ENCODE data around the gene SLX1B.
"Not testable (repeated sequence)": the region's sequence is repeated elsewhere in the genome, so short reads cannot be mapped to it uniquely, and the experiment has no call there.

The SLX1B gene

DNA sequence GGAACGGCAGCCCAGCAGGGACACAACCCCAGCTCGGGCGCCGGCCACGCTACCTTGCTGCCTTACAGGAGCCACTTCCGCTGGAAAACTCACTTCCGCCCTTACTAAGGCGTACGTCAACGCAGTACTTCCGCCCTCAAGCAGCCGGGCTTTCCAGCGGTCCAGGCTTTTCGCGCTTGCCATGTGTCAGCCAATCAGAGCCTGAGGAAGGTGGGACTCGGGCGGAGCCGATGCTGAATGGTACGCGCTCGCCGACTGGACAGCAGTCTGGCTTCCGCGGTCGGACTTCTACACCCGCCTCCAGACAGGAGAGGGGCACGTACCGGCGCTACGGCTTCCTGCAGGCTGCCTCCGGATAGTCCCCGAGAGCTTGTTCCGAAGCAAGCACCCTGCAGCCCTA lies at the start of gene SLX1B, which contains the start of gene BOLA2:
TSS of gene SLX1B (plus strand) at position 265 of the 400 bp plus-strand sequence.
TSS of gene BOLA2 (minus strand) at position 83 of the 400 bp plus-strand sequence. CDS start 98 bp downstream, outside the sequence.
- DNase-seq (ENCODE audit: low read depth, low spot score) = not testable (repeated sequence)

DNA sequence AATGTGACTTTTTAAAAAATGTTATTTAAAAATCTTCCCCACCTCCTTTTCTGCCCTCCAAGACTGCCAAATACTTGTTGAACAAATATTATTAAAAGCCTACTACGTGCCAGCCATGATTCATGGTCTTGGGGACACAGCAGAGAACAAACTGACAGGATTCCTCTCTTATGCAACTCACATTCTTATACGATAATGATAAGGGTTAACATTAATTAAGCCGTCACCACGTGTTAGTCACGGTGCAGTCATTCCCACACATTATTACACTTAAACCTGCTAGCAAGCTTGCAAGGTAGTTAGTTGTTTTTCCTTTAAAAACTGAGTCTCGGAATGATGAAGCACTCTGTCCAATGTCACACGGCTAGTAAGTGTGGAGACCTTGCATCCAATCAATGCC lies 49.1 kb upstream of the SLX1B start:
- not testable (repeated sequence) for DNase-seq (ENCODE audit: low read depth, low spot score)

DNA sequence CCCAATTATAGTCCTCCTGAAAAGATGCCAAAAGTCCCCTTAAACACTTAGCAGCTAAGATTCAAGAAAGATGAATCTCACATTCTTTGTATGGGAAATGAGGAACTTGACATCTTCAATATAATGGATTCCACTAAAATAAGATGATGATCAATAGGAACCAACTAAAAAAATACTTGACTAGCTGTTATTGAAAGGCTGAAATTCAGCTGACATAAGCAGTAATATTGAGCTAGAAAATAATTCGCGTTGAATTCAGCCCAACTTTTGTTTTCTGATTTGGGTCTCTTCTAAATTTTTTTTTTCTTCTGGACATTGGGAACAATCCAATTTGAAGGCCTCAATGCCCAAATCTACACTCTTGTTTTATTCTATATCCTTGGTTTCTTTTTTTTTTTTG lies 30.7 kb upstream of the SLX1B start:
- DNase-seq (ENCODE audit: low read depth, low spot score) = not testable (repeated sequence)

DNA sequence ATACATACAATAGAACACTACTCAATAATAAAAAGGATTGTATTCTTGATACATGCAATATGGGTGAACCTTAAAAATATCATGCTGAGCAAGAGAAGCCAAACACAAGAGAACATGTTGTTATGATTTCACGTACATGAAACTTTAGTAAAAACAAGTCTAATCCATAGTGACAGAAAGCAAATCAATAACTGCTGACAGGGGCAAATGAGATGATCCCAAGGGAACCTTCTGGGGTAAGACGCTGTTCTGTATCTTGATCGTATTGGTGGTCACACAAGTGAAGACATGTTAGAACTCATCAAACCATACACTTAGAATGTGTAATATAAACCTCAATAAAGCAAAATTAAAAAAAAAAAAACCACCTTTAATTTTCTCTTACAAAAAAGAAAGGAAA lies 28.9 kb upstream of the SLX1B start:
- not testable (repeated sequence) for DNase-seq (ENCODE audit: low read depth, low spot score)

DNA sequence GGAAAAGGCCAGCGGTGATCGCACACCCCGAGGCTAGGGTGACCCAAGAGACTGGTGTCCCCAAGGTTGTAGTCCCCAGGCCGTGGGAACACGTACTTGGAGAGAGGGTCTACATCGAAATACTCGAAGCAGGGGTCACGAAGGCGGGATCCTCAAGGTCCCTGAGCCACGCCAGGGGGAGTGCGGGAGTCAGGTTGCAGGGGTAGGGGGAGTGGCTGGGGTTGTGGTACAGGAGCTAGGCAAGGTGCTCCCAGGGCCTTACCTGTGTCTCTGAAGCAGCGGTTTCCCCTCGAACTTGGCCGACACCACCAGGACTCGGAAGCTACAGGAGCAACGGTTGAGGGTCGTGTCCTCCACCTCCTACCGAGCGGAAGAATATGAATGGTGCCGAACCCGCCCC lies 579 bp upstream of the SLX1B start:
- not testable (repeated sequence) for DNase-seq (ENCODE audit: low read depth, low spot score)

DNA sequence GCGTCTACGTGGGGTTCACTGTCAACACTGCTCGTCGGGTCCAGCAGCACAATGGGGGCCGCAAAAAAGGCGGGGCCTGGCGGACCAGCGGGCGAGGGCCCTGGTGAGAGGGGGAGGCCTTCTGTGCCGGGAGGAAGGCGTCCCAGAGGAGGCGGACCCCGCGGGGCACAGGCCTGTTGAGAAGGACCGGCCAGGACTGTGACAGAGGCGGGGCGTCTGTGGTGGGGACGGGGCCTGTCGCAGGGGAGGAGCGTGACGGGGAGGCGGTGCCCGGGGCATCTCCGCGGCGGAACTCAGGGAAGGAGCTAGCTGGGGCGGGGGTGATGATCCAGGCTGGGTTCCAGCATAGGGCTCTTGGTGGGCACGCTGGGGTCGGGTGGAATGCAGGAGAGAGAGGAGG lies 495 bp downstream of the SLX1B start:
- DNase-seq (ENCODE audit: low read depth, low spot score) = not testable (repeated sequence)

DNA sequence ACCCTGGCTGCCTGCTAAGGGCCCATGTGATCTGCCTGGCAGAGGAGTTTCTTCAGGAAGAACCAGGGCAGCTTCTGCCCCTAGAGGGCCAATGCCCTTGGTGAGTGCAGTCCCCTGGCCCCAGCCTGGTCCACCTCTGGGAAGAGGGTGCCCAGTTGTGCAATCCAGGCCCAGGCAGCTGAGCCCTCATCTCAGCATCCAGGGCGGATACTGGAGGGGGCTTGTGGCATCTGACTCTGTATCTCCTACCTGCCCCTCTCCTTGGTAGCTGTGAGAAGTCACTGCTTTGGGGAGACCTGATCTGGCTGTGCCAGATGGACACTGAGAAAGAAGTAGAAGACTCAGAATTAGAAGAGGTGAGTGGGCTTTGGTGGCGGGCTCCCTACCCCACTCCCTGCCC lies 3.3 kb downstream of the SLX1B start:
- DNase-seq (ENCODE audit: low read depth, low spot score) = not testable (repeated sequence)

DNA sequence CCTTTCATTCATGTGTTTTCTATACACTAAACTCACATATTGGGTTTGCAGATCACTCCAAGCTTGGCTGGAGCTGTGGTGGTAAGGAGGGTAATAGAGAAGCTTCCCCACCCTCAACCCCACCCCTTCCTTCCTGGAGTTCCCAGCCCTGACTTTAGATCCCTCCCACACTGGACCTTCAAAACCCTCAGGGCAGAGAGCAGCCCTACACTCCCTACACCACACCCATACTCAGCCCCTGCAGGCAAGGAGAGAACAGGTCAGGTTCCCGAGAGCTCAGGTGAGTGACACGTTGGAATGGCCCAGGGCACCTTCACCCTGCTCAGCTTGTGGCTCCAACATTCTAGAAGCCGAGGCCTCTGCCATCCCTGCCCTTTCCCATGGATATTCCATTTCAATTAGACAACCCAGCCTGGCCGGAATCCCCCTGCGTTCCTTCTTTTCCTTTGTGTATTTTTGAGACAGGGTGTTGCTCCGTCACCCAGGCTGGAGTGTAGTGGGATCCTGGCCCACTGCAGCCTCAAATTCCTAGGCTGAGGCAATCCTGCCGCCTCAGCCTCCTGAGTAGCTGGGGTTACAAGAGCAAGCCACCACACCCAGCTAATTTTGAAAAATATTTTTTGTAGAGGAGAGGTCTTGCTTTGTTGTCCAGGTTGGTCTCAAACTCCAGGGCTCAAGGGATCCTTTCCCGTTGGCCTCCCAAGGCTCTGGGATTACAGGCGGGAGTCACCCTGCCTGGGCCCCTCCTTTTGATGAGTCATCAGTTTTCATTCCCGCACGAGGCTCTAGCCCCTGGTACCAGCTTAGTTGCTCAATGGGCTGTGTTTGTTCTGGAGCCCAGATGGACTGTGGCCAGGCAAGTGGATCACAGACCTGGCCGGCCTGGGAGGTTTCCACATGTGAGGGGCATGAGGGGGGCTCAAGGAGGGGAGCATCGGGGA lies 5.6 kb downstream of the SLX1B start, which contains the start of gene SULT1A4:
TSS of gene SULT1A4 (plus strand) at position 208 of the 941 bp plus-strand sequence. CDS start 1,473 bp downstream, outside the sequence.
- not testable (repeated sequence) for DNase-seq (ENCODE audit: low read depth, low spot score)

DNA sequence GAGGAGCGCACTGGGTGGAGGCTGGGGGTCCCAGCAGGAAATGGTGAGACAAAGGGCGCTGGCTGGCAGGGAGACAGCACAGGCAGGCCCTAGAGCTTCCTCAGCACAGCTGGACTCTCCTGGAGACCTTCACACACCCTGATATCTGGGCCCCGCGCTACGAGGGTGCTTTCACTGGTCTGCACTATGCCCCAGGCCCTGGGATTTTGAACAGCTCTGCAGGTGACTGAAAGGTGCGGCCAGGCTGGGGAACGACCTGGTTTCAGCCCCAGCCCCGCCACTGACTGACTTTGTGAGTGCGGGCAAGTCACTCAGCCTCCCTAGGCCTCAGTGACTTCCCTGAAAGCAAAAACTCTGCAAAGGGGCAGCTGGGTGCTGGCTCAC lies 6.3 kb downstream of the SLX1B start:
- DNase-seq (ENCODE audit: low read depth, low spot score) = not testable (repeated sequence)

DNA sequence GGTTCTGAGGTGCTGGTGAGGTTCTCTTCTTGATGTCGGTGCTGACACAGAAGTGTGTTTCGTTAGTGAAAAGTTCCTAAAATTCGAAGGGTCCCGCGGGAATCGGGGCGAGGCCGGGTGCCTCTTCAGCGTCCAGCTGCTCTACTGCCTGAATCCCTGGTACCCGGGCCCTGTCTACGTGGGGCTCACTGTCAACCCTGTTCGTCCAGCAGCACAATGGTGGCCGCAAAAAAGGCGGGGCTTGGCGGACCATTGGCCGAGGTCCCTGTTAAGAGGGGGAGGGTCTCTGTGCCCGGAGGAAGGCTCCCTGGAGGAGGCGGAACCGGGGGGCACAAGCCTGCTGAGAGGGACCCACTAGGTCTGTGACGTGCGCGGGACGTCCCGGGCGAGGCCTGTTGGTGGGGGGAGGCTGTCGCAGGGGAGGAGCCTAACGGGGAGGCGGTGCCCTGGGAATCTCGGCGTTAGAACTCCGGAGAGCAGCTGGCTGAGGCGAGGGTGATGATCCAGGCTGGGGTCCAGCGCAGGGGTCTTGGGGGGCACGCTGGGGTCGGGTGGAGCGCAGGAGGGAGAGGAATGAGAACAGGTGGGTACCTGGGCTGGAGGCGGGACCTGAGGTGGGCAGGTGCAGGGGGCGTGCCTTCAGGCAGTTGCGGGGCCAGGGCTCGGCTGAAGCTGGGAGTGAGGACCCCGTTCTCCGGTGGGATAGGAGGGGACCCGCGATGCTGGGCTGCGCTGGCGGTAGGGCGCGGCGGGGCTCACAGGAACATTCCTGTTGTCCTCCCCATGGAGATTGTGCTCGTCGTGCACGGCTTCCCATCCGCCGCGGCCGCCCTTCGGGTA lies 11.9 kb downstream of the SLX1B start:
- not testable (repeated sequence) for DNase-seq (ENCODE audit: low read depth, low spot score)

DNA sequence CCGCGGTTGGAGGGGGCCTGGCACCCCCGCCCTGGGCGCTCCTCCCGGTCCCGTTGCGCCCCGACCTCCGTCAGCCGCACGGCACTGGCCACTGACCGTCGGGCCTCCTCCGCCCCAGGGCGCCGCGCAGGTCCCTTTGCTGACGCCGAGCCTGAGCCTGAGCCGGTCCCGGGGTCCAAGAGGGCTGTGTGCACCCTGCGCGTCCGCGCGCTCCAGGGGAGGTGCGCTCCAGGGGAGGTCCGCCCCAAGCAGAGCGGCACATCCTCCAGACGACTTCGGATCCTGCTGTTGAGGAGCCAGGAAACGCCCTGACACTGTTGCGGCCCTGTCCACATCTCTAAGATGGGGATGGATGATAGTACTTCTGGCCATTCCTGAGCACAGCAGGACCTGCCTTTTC lies 12.6 kb downstream of the SLX1B start:
- DNase-seq (ENCODE audit: low read depth, low spot score) = not testable (repeated sequence)

DNA sequence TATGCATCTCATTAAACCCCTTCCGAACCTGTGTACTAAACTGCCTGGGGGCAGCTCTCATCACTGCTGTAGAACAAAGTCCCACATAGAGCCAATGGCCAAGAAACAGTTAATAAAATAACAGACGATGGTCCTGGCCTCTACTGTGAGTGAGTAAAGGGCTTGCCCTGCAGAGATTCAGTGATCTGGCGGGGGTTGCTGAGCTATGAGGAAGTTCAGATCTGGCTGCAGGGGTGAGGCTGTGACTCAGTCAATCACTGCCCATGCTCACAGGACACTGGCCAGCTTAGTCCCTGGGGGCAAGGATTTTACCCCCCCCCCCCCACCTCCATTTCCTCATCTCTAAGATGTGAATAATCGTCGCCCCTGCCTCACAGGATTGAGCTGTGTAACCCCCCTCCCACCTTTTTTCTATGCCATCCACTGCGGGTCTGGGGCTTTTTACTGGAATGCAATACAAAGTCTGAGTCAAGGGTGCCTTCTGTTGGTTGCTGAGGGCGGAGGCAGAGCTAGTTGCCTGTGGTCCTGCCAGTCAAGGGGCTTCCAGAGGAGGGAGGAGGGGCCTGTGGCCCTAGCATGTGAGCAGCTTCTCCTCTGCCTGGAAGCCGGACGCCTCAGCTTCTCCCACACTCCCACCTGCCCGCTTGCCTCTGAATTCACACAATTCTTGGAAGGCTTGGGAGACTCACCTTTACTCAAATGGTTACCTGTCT lies 13.5 kb downstream of the SLX1B start:
- DNase-seq (ENCODE audit: low read depth, low spot score) = not testable (repeated sequence)

DNA sequence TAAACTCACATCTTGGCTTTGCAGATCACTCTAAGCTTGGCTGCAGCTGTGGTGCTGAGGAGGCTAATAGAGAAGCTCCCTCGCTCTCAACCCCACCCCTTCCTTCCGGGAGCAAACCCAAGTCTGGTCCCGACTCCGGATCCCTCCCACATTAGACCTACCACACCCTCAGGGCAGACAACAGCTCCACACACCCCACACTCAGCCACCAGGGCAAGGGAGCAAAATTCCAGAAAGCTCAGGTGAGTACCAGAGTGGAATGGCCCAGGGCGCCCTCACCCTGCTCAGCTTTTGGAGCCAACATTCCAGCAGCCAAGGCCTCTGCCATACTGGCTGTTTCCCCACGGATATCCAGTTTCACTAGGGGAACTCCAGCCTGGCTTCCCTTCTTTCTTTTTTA lies 15.3 kb downstream of the SLX1B start:
- DNase-seq (ENCODE audit: low read depth, low spot score) = not testable (repeated sequence)

DNA sequence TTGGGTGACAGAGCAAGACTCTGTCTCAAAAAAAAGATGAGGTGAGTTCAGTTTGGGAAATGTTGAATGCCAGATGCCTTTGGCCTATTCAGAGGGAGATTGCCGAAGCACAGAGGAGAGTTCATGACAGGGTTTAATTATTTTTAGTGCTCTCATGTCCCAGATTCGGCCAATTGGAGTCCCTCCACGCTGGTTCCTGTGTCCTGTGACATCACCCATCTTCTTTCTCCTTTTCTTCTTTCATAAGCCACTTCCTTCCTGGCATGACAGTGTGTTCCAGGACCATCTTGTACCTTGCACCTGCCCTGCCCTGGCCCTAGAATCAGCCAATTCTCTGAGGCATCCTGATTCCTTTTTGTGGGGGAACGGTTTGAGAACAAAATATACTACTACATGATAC lies 17.7 kb downstream of the SLX1B start:
- not testable (repeated sequence) for DNase-seq (ENCODE audit: low read depth, low spot score)

DNA sequence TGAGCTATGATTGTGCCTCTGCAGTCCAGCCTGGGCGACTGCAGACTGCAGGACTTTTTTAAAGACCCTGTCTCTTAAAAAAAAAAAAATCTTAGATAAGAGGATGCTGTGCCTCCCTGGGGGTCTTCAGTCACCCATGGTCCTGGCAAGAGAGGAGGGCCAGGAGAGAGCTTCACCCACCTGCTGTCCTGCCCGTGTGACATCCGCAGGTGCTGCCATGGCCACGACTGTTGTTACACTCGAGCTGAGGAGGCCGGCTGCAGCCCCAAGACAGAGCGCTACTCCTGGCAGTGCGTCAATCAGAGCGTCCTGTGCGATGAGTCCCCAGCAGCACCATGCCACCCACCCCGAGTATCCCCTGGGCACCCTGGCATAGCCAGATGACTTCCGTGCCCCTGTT lies 27.9 kb downstream of the SLX1B start:
- not testable (repeated sequence) for DNase-seq (ENCODE audit: low read depth, low spot score)

DNA sequence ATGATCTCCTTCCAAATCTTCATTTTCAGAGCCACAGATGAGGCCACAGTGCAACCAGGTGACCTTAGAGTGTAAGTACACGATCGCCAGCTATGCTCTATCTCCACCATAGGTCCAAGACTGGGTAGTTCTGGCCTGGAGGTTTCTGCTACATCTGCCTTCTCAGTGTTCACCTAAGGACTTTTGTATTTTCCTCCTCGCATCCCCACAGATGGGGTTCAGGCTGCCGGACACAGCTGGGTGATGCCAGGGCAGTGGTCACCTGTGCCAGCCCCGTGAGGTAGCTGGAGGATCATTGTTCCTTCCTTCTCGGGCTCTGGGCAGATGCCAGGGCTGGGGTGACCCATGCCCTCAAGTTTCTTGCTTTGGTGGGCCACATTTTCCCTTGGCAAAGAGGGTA lies 52.0 kb downstream of the SLX1B start, which contains the start of gene NPIPB12:
TSS of gene NPIPB12 (minus strand) at position 101 of the 400 bp plus-strand sequence.
- DNase-seq (ENCODE audit: low read depth, low spot score) = not testable (repeated sequence)

Measured in ELF-1 (cell line).